Right ventricle myocardium inferior (tissue), 1 donor: ENCODE results near the gene SH3TC1. TPM values are rescaled to one million over a fixed set of nuclear protein-coding genes. Genes with fewer than 3 reads are reported as not detected.
A peak's percentile ranks its signal among the peaks of the same experiment; 100 is the strongest.

Experiments
- ATAC-seq: fragments of 200-7000 bp; cut with Tn5 transposase; one replicate; pipeline ENCODE4 v1.9.1; 2020; ENCODE audit warnings: mild to moderate bottlenecking, moderate library complexity
- DNase-seq: peaks from one replicate; pipeline ENCODE4 v3.0.0; 2021; ENCODE audit errors: missing footprints
- intact Hi-C: fragments of 100-400 bp; cut with DNase I; formaldehyde crosslinking; loops from one replicate; pipeline ENCODE4 v1.11.0; 2022
- total RNA-seq: library from RNA; stranded (reverse); fragmentation: NEBNext Ultra II Directional; extraction: Animal tissue kit (Norgen Biotek cat#: 25700); gene quantifications from one replicate; pipeline ENCODE4 v1.2.1, GENCODE V29; 2021
- donor health status: DM: no; HTN: yes; CAD: no; lungs with severe emphysema.

SH3TC1 gene
- total RNA-seq, 1 donor from 2014 or later: 11.2 TPM

- ATAC-seq: peak; percentile 76
Observed at GRCh38 chr4:8176547-8177399, 22.3 kb upstream of the SH3TC1 start.

GRCh38 chr4:8177552-8177951, 21.5 kb upstream of the SH3TC1 start:
- DNase-seq: peak; percentile 48
- ATAC-seq: no peak
- intact Hi-C loops: loop anchor here (1.0 kb wide), 1 partner anchor 15 kb away; no protein-coding TSS in a partner anchor

More at GRCh38 chr4:8176547-8177399, 22.3 kb upstream of the SH3TC1 start:
- DNase-seq: peak; percentile 78
- intact Hi-C loops: loop anchor here (1.0 kb wide), 1 partner anchor 16 kb away; no protein-coding TSS in a partner anchor

DNA sequence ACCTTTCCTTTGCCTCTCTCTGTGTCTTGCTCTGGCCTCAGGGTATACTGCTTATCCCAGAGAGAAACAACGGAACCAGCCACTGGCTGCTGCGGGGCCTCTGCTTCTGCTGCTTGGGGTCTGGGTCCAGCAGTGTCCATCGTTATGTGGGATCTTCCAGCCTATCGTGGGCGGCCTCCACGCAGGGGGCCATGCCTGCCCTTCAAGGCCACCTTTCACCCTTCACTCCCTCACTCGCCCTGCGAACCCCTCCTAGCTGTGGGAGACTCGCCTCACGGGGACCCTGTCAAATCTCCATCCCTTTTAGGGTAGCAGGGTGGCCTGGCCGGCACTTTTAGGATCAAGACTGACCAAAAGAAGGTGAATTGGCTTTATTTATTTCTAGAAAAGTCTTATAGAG, 21.1 kb upstream of the SH3TC1 start:
- DNase-seq: peak; percentile 52
- no peak for ATAC-seq
- intact Hi-C loops: loop anchor here (1.0 kb wide), 1 partner anchor 14 kb away; no protein-coding TSS in a partner anchor

DNA sequence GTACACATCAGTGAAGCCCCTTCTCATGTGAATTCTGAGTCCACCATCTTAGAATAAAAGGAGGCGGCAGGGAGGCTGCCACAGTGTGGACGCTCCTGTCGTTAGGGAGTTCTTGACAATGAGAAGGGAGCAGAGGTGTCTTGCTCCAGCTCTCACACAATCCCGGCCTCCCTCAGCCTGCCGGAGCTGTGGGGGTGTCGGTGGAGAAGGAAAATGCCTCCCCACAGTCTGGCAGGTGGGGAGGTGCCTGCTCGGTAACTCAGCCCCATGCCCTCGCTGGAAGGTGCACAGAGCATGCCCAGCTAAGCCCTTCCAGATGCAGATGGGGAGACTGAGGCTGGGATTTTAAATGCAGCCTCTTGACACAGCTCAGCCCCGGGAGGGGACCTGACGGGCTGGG, 20.0 kb upstream of the SH3TC1 start:
- intact Hi-C loops: no loop called here
- peak; percentile 41 for DNase-seq
- no peak for ATAC-seq

DNA sequence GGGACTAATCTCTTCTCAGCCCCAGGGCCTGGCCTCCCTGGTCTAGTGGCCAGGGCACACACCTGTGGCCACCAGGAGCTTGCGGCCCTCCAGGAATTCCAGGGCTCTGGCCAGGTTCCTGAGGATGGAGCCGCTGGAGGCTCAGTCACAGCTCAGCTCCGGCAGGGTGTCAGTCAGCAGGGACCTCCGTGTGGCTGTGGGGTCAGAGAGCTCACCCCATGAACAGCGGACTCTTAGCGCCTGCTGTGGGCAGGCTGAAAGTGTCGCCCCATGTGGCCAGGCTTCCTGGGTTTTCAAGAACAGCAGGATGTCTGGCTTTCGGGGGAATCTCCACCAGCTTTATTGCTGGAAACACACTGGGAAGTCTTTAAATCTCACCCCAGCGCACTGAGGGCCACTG, 19.3 kb upstream of the SH3TC1 start:
- no peak for ATAC-seq
- intact Hi-C loops: loop anchor here (5.0 to 10.0 kb wide), 3 partner anchors 63 to 375 kb away; no protein-coding TSS in a partner anchor

DNA sequence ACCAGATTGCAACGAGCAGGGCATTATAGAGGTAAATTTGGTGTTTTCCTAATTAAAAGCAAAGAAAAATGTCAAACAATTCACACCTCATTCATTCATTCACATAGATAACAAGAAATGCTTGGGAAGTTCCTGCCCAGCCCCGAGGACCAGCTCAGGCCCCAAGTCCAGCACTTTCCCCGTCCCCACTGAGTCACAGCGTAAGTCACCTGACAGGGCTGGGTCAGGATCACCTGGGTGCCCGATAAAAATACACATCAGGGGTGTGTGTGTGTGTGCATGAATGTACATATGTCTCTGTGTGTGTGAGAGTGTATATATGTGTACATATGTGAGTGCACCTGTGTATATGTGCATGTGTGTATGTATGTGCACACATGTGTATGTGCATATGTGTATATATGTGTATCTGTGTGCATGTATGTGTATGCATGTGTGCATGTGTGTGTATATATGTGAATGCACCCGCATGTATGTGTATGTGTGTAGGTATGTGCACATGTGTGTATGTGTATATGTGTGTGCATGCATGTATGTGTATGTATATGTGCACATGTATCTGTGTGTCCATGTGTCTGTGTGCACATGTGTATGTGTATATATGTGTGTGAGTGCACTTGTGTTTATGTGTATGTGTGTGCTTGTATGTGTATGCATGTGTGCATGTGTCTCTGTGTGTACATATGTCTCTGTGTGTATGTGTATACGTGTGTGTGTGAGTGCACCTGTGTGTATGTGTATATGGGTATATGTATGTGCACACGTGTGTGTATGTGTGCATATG, 18.6 kb upstream of the SH3TC1 start:
- intact Hi-C loops: loop anchor here (5.0 to 10.0 kb wide), 3 partner anchors 62 to 376 kb away; no protein-coding TSS in a partner anchor
- no peak for ATAC-seq
- DNase-seq: peak; percentile 25

More for the DNA sequence above, 19.3 kb upstream of the SH3TC1 start:
- DNase-seq: peak; percentile 27

GRCh38 chr4:8181119-8181518, 18.0 kb upstream of the SH3TC1 start:
- no peak for DNase-seq

DNA sequence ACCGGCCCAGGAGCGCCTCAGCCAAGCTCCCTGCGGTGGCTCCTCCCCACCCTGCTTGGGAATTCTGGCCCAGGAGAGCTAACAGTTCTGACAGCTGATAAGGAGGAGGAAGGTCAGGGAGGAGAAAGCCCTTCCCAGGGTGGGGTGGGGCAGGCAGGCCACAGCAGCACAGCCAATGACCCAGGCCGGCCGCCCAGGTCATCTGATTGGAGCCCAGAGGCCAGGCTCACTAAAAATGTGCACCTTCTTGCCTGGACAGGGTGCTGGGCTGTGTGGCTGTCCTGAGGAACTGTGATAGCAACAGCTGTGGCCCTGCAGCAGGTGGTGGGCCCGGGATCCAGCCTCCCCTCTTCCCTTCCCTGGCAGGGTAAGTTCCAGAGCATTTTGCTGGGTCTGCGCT, 17.2 kb upstream of the SH3TC1 start:
- ATAC-seq: peak; percentile 78
- peak; percentile 68 for DNase-seq
- intact Hi-C loops: loop anchor here (5.0 to 10.0 kb wide), 3 partner anchors 60 to 377 kb away; no protein-coding TSS in a partner anchor

More at GRCh38 chr4:8181119-8181518, 18.0 kb upstream of the SH3TC1 start:
- no peak for ATAC-seq
- intact Hi-C loops: loop anchor here (5.0 to 10.0 kb wide), 3 partner anchors 61 to 376 kb away; no protein-coding TSS in a partner anchor

GRCh38 chr4:8182294-8182693, 16.8 kb upstream of the SH3TC1 start:
- intact Hi-C loops: loop anchor here (5.0 to 10.0 kb wide), 3 partner anchors 60 to 377 kb away; no protein-coding TSS in a partner anchor
- no peak for ATAC-seq
- peak; percentile 30 for DNase-seq

- DNase-seq: peak; percentile 88
- peak; percentile 77 for ATAC-seq
- intact Hi-C loops: loop anchor here (5.0 to 10.0 kb wide), 3 partner anchors 59 to 378 kb away; no protein-coding TSS in a partner anchor
Observed at GRCh38 chr4:8182858-8183725, 16.0 kb upstream of the SH3TC1 start.

DNA sequence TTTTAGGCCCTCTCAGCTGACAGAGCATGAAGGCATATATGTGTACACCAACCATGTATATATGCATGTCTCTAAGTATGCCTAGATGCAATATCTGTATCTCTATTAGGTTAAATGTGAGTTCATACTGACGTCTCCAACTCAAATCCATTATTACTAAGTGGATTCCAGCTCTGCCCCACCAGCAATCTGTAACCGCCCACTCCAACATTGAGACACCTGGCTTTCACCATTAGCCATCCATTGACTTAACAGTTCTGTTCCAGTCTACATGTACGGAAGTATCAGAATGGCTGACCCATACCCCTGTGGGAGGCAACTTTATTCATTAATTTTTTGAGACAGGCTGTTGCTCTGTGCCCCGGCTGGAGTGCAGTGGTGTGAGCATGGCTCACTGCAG, 15.0 kb upstream of the SH3TC1 start:
- intact Hi-C loops: loop anchor here (5.0 to 10.0 kb wide), 3 partner anchors 58 to 379 kb away; no protein-coding TSS in a partner anchor
- no peak for DNase-seq
- ATAC-seq: no peak

- DNase-seq (no peak), ATAC-seq (no peak)
- intact Hi-C loops: loop anchor here (10.0 kb wide), 1 partner anchor 380 kb away; no protein-coding TSS in a partner anchor
Observed at GRCh38 chr4:8185295-8185694, 13.8 kb upstream of the SH3TC1 start.

DNA sequence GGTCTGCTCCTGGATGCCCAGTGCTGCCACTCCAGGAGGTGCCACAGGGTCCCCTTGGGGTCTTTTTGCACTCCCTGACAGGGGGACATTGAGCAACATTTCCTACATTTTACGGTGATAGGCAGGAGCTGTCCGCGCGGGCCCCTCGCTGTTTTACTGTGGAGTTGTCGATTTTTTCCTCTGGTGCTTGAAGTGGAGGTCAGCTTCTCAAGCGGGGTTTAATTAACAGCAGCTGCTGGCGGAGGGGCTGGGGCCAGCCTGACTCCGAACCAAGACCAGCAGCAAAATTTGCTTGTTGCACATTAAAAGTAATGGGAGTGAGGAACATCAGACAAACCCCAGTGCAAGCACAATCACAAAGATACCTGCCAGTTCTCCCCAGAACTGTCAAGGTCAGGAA, 13.2 kb upstream of the SH3TC1 start:
- intact Hi-C loops: loop anchor here (10.0 kb wide), 1 partner anchor 381 kb away; no protein-coding TSS in a partner anchor
- DNase-seq (peak; percentile 48), ATAC-seq (no peak)

- no peak for ATAC-seq
- intact Hi-C loops: loop anchor here (10.0 kb wide), 1 partner anchor 383 kb away; no protein-coding TSS in a partner anchor
- DNase-seq: peak; percentile 65
Observed at GRCh38 chr4:8188085-8188484, 11.0 kb upstream of the SH3TC1 start.

DNA sequence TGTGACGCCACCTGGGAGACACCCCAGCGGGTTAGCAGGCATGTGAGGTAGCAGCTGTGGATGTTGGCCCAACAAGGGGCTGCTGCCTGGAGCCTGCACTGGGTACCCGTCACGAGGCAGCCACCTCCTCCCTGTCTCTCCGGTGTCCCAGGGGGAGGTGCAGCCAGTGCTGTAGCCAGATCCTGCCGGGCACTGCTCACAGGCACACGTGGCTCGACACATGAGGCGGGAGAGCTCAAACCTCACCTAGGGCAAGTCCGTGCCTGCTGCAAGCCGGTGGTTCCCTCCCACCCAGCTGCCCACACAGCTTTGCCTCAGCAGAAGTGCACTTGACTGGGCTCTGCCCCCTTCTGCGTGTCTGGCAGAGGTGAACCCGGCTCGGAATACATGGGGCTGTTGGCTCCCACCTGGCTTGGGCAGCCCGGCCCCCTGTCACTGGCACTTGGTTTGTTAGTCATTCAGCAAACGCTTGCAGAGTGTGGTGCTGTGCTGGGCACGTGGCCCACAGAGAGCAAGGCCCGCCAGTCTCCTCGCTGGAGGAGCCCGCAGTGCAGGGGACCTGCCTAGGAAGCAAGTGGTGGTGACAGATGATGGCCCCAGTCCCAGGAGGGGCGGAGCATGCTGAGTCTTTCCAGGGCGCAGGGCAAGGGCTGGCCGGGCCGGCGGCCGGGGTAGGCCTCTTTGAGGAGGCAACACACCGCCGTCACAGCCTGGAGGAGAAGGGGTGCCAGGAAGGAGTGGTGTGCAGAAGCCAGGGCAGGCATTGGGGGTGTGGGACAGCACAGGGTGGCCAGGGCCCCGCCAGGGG, 10.1 kb upstream of the SH3TC1 start:
- peak; percentile 87 for ATAC-seq
- intact Hi-C loops: loop anchor here (10.0 kb wide), 1 partner anchor 384 kb away; no protein-coding TSS in a partner anchor
- peak; percentile 87 for DNase-seq

- intact Hi-C loops: loop anchor here (10.0 kb wide), 1 partner anchor 385 kb away; no protein-coding TSS in a partner anchor
- DNase-seq: peak; percentile 61
- no peak for ATAC-seq
Observed at GRCh38 chr4:8189551-8190466, 9.3 kb upstream of the SH3TC1 start.
